ENCODE results near the gene BTBD6. TPM values are rescaled to one million over a fixed set of nuclear protein-coding genes. Genes with fewer than 3 reads are reported as not detected.

BTBD6 gene
- total and polyA plus RNA-seq, 2 donors (not counting 3 experiments of a cell fraction or from before 2014, with no cell fraction given): 63.1 to 65.0 TPM

- Histone ChIP-seq H3K4me1 (ENCODE audit: control insufficient read depth, extremely low read depth, insufficient read depth, low read length) (peaks cover 4% of the 10 kb centered on the region), H3K4me2 (ENCODE audit: insufficient read depth, low read length) (no peak overlapping the region), H3K4me3 (replicated peaks in 1 of 3; ENCODE audit: insufficient read depth in 1 of 3, low read depth in 1 of 3, low read length in 3 of 3) (no peak overlapping the region), H3K27me3 (ENCODE audit: control insufficient read depth in 2 of 2, insufficient read depth in 2 of 2, low read length in 2 of 2) (no peaks in the 10 kb centered on the region), H3K79me2 (ENCODE audit: control insufficient read depth, insufficient read depth, low read length) (peaks cover 12% of the 10 kb centered on the region), H3K9me1 (replicated peaks; ENCODE audit: control insufficient read depth, extremely low read depth, insufficient read depth, low read length) (no peaks in the 10 kb centered on the region), H3K36me3 (ENCODE audit: control insufficient read depth in 2 of 2, extremely low read depth in 1 of 2, insufficient read depth in 2 of 2, low read length in 2 of 2) (peaks cover 0 to 7% of the 10 kb centered on the region in 2 experiments), H4K20me1 (replicated peaks; ENCODE audit: control insufficient read depth, extremely low read depth, insufficient read depth, low read length) (no peaks in the 10 kb centered on the region), H3K9me3 (replicated peaks; ENCODE audit: control insufficient read depth, insufficient read depth, low read length) (no peaks in the 10 kb centered on the region), H2AFZ (ENCODE audit: low read depth, low read length) (no peak overlapping the region), H3K27ac (ENCODE audit: insufficient read depth, low read depth, low read length) (no peak overlapping the region), H3K9ac (replicated peaks; ENCODE audit: extremely low read depth, insufficient read depth, low read length) (no peak overlapping the region)
- intact Hi-C loops (cut with micrococcal nuclease): loop anchor here (10.0 kb wide), 2 partner anchors 60 to 80 kb away; partner anchors contain the start of genes BRF1 and JAG2
- dilution Hi-C loops (cut with MboI; ENCODE audit: extremely low pct_ligation_motif_present, low sequenced_read_pairs): no loop called here
- TF ChIP-seq EZH2 (IDR thresholded peaks at IDR 0.05; ENCODE audit: borderline replicate concordance, low read depth, low read length, severe bottlenecking): no peak
- no peak for TF ChIP-seq GATA2 (IDR thresholded peaks at IDR 0.05; ENCODE audit: insufficient read depth, insufficient read length, low read depth, low read length)
- TF ChIP-seq JUN (IDR thresholded peaks at IDR 0.05; ENCODE audit: borderline replicate concordance, insufficient read depth, insufficient read length, low read depth): no peak
- TF ChIP-seq, protein P1, sequence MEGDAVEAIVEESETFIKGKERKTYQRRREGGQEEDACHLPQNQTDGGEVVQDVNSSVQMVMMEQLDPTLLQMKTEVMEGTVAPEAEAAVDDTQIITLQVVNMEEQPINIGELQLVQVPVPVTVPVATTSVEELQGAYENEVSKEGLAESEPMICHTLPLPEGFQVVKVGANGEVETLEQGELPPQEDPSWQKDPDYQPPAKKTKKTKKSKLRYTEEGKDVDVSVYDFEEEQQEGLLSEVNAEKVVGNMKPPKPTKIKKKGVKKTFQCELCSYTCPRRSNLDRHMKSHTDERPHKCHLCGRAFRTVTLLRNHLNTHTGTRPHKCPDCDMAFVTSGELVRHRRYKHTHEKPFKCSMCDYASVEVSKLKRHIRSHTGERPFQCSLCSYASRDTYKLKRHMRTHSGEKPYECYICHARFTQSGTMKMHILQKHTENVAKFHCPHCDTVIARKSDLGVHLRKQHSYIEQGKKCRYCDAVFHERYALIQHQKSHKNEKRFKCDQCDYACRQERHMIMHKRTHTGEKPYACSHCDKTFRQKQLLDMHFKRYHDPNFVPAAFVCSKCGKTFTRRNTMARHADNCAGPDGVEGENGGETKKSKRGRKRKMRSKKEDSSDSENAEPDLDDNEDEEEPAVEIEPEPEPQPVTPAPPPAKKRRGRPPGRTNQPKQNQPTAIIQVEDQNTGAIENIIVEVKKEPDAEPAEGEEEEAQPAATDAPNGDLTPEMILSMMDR (IDR thresholded peaks at IDR 0.05; ENCODE audit: extremely low read depth in 1 of 2, insufficient read depth in 1 of 2, low read depth in 1 of 2, low read length in 2 of 2): no peak
- TF ChIP-seq POLR2A (IDR thresholded peaks at IDR 0.05; ENCODE audit: low read depth, low read length): no peak
- no peak for TF ChIP-seq MAX (IDR thresholded peaks at IDR 0.05; ENCODE audit: insufficient read depth, insufficient read length)
- no TSS peak for BruUV-seq (replicated peaks)
- no peak for FAIRE-seq
- ChIA-PET CTCF (no interaction called here), POLR2A (no interaction called here)
- DNase-seq (ENCODE audit: low read depth, low spot score): no peak
These were observed 4.0 kb upstream of the BTBD6 start for GRCh38 chr14:105244334-105244733.
